Activated B cell treated with CpG ODN at 0.5 μM for 24 hours (primary cell): ENCODE measurements around the gene ARAP3. TPM values are rescaled to one million over a fixed set of nuclear protein-coding genes. Genes with fewer than 3 reads are reported as not detected.

Experiments used
- ATAC-seq: fragments of 200-7000 bp; cut with Tn5 transposase; one replicate; pipeline ENCODE4 v1.10.0; 2021; ENCODE audit warnings: low read depth, mild to moderate bottlenecking, moderate library complexity
- CTCF ChIA-PET: fragments of 350-600 bp; sonication (Branson Sonifier 250); formaldehyde crosslinking; loops from one replicate; lab custom pipeline; 2021; ENCODE audit warnings: antibody characterized with exemption; lab: Charles Lee
- POLR2A ChIA-PET: fragments of 350-600 bp; sonication (Branson Sonifier 250); formaldehyde crosslinking; loops from one replicate; lab custom pipeline; 2021; ENCODE audit warnings: antibody characterized with exemption; lab: Charles Lee
- DNase-seq: peaks from one replicate; pipeline ENCODE4 v3.0.0; 2022
- H3K27ac Mint-ChIP-seq: one replicate; pipeline ENCODE4 v1.8.0; 2020; ENCODE audit warnings: mixed read lengths
- H3K27me3 Mint-ChIP-seq: one replicate; pipeline ENCODE4 v1.8.0; 2021; ENCODE audit warnings: mixed read lengths
- H3K36me3 Mint-ChIP-seq: one replicate; pipeline ENCODE4 v1.8.0; 2021; ENCODE audit warnings: low read depth, mixed read lengths
- H3K4me1 Mint-ChIP-seq: one replicate; pipeline ENCODE4 v1.8.0; 2021; ENCODE audit warnings: mixed read lengths
- H3K4me3 Mint-ChIP-seq: one replicate; pipeline ENCODE4 v1.8.0; 2020; ENCODE audit warnings: mild to moderate bottlenecking, mixed read lengths
- H3K9me3 Mint-ChIP-seq: one replicate; pipeline ENCODE4 v1.8.0; 2020; ENCODE audit warnings: mixed read lengths
- intact Hi-C: fragments of 100-400 bp; cut with micrococcal nuclease; formaldehyde crosslinking; loops from one replicate; pipeline ENCODE4 v1.15.1; 2024
- total RNA-seq: library from RNA; stranded (reverse); gene quantifications from 2 replicates; pipeline ENCODE4 v1.2.3, GENCODE V29; 2022
- TF ChIP-seq, protein P1 (sequence below): fragments of 200-600 bp; IDR thresholded peaks from one replicate; pipeline ENCODE4 v1.8.0; 2022; ENCODE audit warnings: antibody characterized with exemption, mild to moderate bottlenecking

The ARAP3 gene
- total RNA-seq, 1 donor from 2014 or later: 0.44 TPM

DNA sequence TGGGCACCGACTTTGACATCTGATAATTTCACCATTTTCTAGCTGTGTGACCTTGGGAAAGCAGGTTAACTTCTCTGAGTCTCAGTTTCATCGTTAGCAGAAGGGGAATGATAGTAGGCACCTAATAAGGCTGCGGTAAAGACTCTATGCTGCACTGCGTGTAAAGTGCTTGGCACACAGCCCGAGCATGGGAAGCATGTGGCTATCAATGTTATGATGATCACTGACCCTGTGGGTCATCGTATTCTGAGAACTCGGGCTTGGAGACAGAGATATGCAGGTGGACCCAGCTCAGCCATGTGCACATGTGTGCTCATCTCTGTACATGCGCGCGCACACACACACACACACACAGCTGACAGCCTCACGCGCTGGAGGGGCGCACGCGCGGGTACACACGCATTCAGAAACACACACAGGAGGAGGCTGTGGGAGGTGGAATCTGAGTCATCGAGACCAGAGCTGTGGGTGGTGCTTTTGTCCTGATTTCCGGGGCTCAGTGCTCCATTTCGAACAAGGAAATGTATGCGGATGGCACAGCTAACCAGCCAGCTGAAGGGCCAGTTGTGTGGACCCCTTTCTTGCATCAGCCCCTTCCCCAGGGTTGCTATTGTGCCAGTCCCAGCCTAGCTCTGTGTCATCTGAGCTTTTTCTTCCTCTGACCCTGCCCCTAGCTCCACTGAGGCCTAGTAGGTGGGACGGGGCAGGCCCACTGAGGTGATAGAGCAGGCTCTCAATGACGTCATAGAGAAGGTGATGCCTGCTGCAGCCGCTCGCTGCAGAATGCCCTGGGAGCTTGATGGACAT is 11.1 kb upstream of the ARAP3 start:
- ATAC-seq: no peak
- Mint-ChIP-seq H3K27me3 (peaks cover 59% of the 10 kb centered on the region), H3K4me1 (peaks cover 11% of the 10 kb centered on the region), H3K36me3 (no peaks in the 10 kb centered on the region), H3K9me3 (no peaks in the 10 kb centered on the region), H3K4me3 (no peak overlapping the region), H3K27ac (no peak overlapping the region)
- TF ChIP-seq, protein P1, sequence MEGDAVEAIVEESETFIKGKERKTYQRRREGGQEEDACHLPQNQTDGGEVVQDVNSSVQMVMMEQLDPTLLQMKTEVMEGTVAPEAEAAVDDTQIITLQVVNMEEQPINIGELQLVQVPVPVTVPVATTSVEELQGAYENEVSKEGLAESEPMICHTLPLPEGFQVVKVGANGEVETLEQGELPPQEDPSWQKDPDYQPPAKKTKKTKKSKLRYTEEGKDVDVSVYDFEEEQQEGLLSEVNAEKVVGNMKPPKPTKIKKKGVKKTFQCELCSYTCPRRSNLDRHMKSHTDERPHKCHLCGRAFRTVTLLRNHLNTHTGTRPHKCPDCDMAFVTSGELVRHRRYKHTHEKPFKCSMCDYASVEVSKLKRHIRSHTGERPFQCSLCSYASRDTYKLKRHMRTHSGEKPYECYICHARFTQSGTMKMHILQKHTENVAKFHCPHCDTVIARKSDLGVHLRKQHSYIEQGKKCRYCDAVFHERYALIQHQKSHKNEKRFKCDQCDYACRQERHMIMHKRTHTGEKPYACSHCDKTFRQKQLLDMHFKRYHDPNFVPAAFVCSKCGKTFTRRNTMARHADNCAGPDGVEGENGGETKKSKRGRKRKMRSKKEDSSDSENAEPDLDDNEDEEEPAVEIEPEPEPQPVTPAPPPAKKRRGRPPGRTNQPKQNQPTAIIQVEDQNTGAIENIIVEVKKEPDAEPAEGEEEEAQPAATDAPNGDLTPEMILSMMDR: no peak
- POLR2A ChIA-PET: interaction anchor here (1.4 kb wide), 1 partner anchor 276 kb away, joined by 7 read pairs; the partner anchor contains the start of gene RNF14
- intact Hi-C loops: loop anchor here (1.0 to 5.0 kb wide), 8 partner anchors 121 to 1004 kb away; partner anchors contain the start of gene RNF14
- CTCF ChIA-PET: interaction anchor here (0.9 to 9.3 kb wide), 19 partner anchors 10 to 451 kb away, joined by 3 to 133 read pairs (median 4); partner anchors contain the start of genes FCHSD1, GNPDA1, PCDH1 and PCDH12
- DNase-seq: no peak

DNA sequence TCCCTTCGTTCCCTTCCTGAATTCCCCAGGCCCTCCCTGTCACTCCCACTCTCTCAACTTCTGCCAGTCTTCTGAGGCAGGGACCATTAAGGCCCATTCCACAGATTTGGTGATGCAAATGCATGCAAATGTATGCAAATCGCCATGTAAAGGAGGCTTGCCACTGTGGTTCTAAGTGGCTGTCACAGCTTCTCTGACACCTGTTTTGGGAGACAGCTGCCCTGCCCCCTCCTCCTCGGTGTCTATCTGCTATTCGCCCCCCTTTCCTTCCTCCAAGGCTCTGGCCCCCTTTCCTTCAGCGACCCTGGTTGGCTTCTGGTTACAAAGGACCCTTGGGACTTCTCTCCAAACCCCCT is 10.5 kb upstream of the ARAP3 start:
- Mint-ChIP-seq H3K4me1 (peaks cover 11% of the 10 kb centered on the region), H3K36me3 (no peaks in the 10 kb centered on the region), H3K27me3 (peaks cover 55% of the 10 kb centered on the region), H3K4me3 (peak overlapping the region; percentile 47), H3K27ac (no peak overlapping the region), H3K9me3 (no peaks in the 10 kb centered on the region)
- ATAC-seq: no peak
- TF ChIP-seq, protein P1: no peak
- ChIA-PET CTCF (interaction anchor here (0.9 to 9.3 kb wide), 31 partner anchors 7 to 455 kb away, joined by 3 to 133 read pairs (median 5); partner anchors contain the start of genes DELE1, FCHSD1, GNPDA1 and PCDH1), POLR2A (interaction anchor here (0.9 to 1.4 kb wide), 7 partner anchors 9 to 277 kb away, joined by 3 to 7 read pairs (median 4); partner anchors contain the start of genes DELE1, FCHSD1 and RNF14)
- intact Hi-C loops: loop anchor here (1.0 to 5.0 kb wide), 8 partner anchors 122 to 1005 kb away; partner anchors contain the start of gene RNF14
- no peak for DNase-seq

DNA sequence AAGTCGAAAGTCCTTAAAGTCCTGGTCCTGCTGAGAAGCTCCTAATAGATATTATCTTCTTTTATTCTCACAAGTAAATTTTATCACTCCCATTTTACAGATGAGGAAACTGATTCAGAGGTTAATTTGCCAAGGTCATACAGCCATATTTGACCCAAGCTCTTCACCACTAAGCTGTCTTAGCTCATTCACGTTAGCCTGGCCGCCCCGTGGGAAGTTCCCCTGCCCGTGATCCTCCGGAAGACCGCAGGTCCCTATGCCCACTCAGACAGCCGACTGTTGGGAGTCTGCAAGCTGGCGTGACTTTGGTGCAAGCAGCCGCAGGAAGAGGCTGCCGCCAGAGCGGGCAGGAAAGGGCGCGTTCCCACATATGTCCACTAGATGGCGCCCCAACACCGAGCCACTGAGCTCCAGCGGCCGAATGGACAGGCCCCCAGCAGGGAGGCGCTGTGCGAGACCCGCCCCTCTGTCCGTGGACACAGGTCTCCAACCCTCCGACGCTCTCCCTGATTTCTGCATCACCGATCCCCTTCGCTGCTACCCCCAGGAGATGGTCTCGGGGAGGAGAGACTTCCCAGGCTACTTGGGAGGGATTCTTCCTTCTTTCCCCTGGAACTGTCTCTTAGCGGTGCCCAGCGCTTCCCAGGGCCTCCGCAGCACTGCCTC is 10.0 kb upstream of the ARAP3 start:
- peaks cover 52% of the 10 kb centered on the region for H3K27me3 Mint-ChIP-seq
- ChIA-PET POLR2A (interaction anchor here (0.6 to 1.4 kb wide), 8 partner anchors 9 to 277 kb away, joined by 3 to 7 read pairs (median 4); partner anchors contain the start of genes DELE1, FCHSD1 and RNF14), CTCF (interaction anchor here (0.6 to 9.3 kb wide), 38 partner anchors 8 to 456 kb away, joined by 3 to 133 read pairs (median 4); partner anchors contain the start of genes DELE1, FCHSD1, GNPDA1 and PCDH1)
- TF ChIP-seq, protein P1: peak; percentile 81
- H3K27ac Mint-ChIP-seq: no peak overlapping the region
- DNase-seq (peak; percentile 83), ATAC-seq (peak; percentile 98)
- peak overlapping the region; percentile 47 for H3K4me3 Mint-ChIP-seq
- intact Hi-C loops: loop anchor here (1.0 to 5.0 kb wide), 8 partner anchors 122 to 1005 kb away; partner anchors contain the start of gene RNF14
- H3K9me3 Mint-ChIP-seq: no peaks in the 10 kb centered on the region
- peaks cover 11% of the 10 kb centered on the region for H3K4me1 Mint-ChIP-seq
- no peaks in the 10 kb centered on the region for H3K36me3 Mint-ChIP-seq

DNA sequence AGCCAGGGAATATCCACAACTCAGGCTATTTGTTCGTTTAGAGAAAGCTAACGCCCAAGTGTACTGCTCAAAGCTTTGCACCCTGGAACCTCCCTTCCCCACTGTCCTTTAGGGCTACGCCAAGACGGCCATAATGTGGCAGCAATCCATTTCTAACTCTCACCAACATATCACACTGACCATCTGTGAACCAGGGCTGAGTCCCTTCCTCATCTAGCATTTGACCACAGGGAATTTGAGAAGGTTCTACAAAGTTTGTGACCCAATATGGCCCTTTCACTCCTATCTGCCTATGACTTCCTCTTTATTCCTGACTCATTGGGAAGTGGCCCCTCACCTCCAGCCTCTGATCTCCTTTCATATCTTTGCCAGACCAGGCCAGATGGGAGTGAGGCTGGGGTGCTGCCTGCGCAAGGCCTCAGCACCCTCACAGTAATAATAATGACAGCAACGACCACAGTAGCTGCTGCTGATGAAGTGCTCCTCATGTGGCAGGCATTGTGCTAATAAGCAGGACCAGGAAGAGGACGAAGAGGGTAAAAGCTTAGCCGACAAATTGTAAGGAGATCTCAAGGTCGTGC is 9.3 kb upstream of the ARAP3 start:
- no peak overlapping the region for H3K27ac Mint-ChIP-seq
- peaks cover 46% of the 10 kb centered on the region for H3K27me3 Mint-ChIP-seq
- no peaks in the 10 kb centered on the region for H3K9me3 Mint-ChIP-seq
- no peak overlapping the region for H3K4me3 Mint-ChIP-seq
- ChIA-PET CTCF (interaction anchor here (0.6 to 9.3 kb wide), 35 partner anchors 8 to 1056 kb away, joined by 3 to 133 read pairs (median 5); partner anchors contain the start of genes DELE1, FCHSD1, GNPDA1 and PCDH1), POLR2A (interaction anchor here (0.6 to 1.4 kb wide), 7 partner anchors 10 to 278 kb away, joined by 3 to 7 read pairs (median 4); partner anchors contain the start of genes DELE1, FCHSD1 and RNF14)
- peaks cover 11% of the 10 kb centered on the region for H3K4me1 Mint-ChIP-seq
- H3K36me3 Mint-ChIP-seq: no peaks in the 10 kb centered on the region
- ATAC-seq: no peak
- intact Hi-C loops: loop anchor here (5.0 kb wide), 1 partner anchor 1006 kb away; no protein-coding TSS in a partner anchor
- TF ChIP-seq, protein P1: no peak
- no peak for DNase-seq
